ENCODE results near the gene TYRP1.

DNA sequence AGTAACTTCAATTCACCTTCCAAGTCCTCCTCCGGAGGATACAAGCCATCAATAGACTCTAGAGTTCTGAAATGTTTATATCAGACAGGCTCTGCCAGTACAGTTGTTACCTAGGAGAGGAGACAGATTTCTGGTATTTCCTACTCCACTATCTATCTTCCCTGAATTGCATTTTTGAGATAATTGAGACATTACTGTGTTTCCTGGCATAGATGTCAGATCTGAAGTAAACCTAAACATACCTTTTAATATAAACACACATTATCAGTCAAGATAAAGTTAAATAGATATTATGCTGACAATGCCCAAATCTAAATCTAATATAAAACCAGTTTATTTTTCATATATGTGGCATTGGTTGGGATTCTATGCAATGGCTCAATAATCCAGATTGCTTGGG is 8.2 kb upstream of the TYRP1 start:
- TF ChIP-seq, protein P1, sequence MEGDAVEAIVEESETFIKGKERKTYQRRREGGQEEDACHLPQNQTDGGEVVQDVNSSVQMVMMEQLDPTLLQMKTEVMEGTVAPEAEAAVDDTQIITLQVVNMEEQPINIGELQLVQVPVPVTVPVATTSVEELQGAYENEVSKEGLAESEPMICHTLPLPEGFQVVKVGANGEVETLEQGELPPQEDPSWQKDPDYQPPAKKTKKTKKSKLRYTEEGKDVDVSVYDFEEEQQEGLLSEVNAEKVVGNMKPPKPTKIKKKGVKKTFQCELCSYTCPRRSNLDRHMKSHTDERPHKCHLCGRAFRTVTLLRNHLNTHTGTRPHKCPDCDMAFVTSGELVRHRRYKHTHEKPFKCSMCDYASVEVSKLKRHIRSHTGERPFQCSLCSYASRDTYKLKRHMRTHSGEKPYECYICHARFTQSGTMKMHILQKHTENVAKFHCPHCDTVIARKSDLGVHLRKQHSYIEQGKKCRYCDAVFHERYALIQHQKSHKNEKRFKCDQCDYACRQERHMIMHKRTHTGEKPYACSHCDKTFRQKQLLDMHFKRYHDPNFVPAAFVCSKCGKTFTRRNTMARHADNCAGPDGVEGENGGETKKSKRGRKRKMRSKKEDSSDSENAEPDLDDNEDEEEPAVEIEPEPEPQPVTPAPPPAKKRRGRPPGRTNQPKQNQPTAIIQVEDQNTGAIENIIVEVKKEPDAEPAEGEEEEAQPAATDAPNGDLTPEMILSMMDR (IDR thresholded peaks at IDR 0.05) = no peak
- no peak for TF ChIP-seq POLR2A (IDR thresholded peaks at IDR 0.05)
